Mesendoderm (in vitro differentiated cells): ENCODE measurements around the gene CCDC188.
A peak's percentile ranks its signal among the peaks of the same experiment; 100 is the strongest.

Experiments used
- DNase-seq: peaks from one replicate; pipeline ENCODE4 v3.0.0; 2013
- H2AK5ac ChIP-seq: 2 replicates; pipeline ENCODE4 v1.6.1; 2013; ENCODE audit warnings: low read length, inconsistent platforms
- H2BK120ac ChIP-seq: 2 replicates; pipeline ENCODE4 v1.6.1; 2013; ENCODE audit warnings: low read depth, mild to moderate bottlenecking, low read length, moderate library complexity, mixed read lengths
- H2BK15ac ChIP-seq: replicated peaks from 2 replicates; pipeline ENCODE4 v1.6.1; 2013; ENCODE audit warnings: low read depth, mild to moderate bottlenecking, moderate library complexity
- H2BK5ac ChIP-seq: 2 replicates; pipeline ENCODE4 v1.6.1; 2013; ENCODE audit warnings: low read length, inconsistent platforms
- H3K18ac ChIP-seq: 2 replicates; pipeline ENCODE4 v1.6.1; 2013; ENCODE audit warnings: mild to moderate bottlenecking, low read length, mixed read lengths
- H3K23ac ChIP-seq: one replicate; pipeline ENCODE4 v1.6.1; 2013; ENCODE audit warnings: low read length
- H3K27ac ChIP-seq: 2 replicates; pipeline ENCODE4 v1.5.1; 2013; ENCODE audit warnings: low read depth, mild to moderate bottlenecking, inconsistent platforms, low read length, moderate library complexity
- H3K27me3 ChIP-seq: 2 replicates; pipeline ENCODE4 v1.6.1; 2013; ENCODE audit warnings: low read length, control low read depth, mild to moderate bottlenecking, inconsistent platforms; ENCODE audit not compliant: insufficient read depth, poor library complexity
- H3K36me3 ChIP-seq: 2 replicates; pipeline ENCODE4 v1.6.1; 2013; ENCODE audit warnings: low read length, inconsistent platforms; ENCODE audit not compliant: control insufficient read depth, insufficient read depth
- H3K4ac ChIP-seq: one replicate; pipeline ENCODE4 v1.6.1; 2013; ENCODE audit warnings: low read depth, mild to moderate bottlenecking, low read length, moderate library complexity
- H3K4me1 ChIP-seq: 2 replicates; pipeline ENCODE4 v1.6.1; 2013; ENCODE audit warnings: low read depth, low read length, inconsistent platforms; ENCODE audit not compliant: control insufficient read depth
- H3K4me2 ChIP-seq: 2 replicates; pipeline ENCODE4 v1.6.1; 2013; ENCODE audit warnings: low read length
- H3K4me3 ChIP-seq: 2 replicates; pipeline ENCODE4 v1.5.1; 2013; ENCODE audit warnings: mild to moderate bottlenecking, low read length
- H3K56ac ChIP-seq: one replicate; pipeline ENCODE4 v1.6.1; 2013; ENCODE audit warnings: low read length
- H3K79me1 ChIP-seq: 2 replicates; pipeline ENCODE4 v1.6.1; 2013; ENCODE audit warnings: low read length, inconsistent platforms
- H3K79me2 ChIP-seq: 2 replicates; pipeline ENCODE4 v1.6.1; 2013; ENCODE audit warnings: mild to moderate bottlenecking, low read length; ENCODE audit not compliant: control insufficient read depth, insufficient read depth
- H3K9ac ChIP-seq: 2 replicates; pipeline ENCODE4 v1.6.1; 2013; ENCODE audit warnings: low read length, inconsistent platforms
- H4K5ac ChIP-seq: one replicate; pipeline ENCODE4 v1.6.1; 2013; ENCODE audit warnings: low read length
- H4K8ac ChIP-seq: one replicate; pipeline ENCODE4 v1.6.1; 2013; ENCODE audit warnings: low read depth, mild to moderate bottlenecking, control low read depth, low read length, moderate library complexity
- WGBS: extraction: QIAGEN DNeasy Blood & Tissue Kit; methylation state at CpG from one replicate; pipeline ENCODE4 v1.1.7; 2013; ENCODE audit warnings: low lambda C conversion rate, missing lambda C conversion rate; ENCODE audit not compliant: insufficient coverage; ENCODE audit errors: extremely low coverage; 5-methylcytosine and 5-hydroxymethylcytosine counted together

The CCDC188 gene

DNA sequence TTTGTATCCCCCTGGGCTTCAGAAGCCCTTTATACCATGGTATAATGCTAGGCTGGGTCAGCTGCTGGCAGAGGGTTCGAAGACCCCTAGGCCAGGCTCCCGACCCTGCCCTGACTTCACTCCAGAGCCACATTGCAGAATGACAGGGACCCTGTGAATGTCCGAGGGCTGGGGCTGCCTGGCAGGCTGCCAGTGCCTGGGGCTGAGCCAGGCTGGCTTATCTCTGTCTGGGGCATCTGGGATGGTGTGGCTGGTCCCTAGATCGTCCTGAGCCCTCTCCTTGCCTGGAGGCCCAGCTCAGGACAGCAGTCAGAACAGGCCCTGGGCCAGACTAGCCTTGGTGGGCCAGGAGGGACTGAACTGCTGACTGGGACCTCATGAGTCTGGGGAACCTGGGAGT is 15.6 kb downstream of the CCDC188 start:
- no peak overlapping the region for H2AK5ac ChIP-seq
- WGBS: no CpG with 5 or more reads among the region's 4 CpGs
- no peak for DNase-seq
- H3K4me1 ChIP-seq: no peaks in the 10 kb centered on the region
- H3K79me1 ChIP-seq: peaks cover 6% of the 10 kb centered on the region
- H3K4me2 ChIP-seq: no peak overlapping the region
- H2BK120ac ChIP-seq: no peak overlapping the region
- no peak overlapping the region for H3K27ac ChIP-seq
- no peak overlapping the region for H3K23ac ChIP-seq
- H3K9ac ChIP-seq: no peak overlapping the region
- H3K79me2 ChIP-seq: no peaks in the 10 kb centered on the region
- H3K4me3 ChIP-seq: no peak overlapping the region
- no peak overlapping the region for H4K8ac ChIP-seq
- no peak overlapping the region for H3K56ac ChIP-seq
- H3K4ac ChIP-seq: no peak overlapping the region
- no peak overlapping the region for H4K5ac ChIP-seq
- H2BK5ac ChIP-seq: no peak overlapping the region
- no peaks in the 10 kb centered on the region for H3K36me3 ChIP-seq
- H3K27me3 ChIP-seq: no peaks in the 10 kb centered on the region
- no peak overlapping the region for H3K18ac ChIP-seq
- H2BK15ac ChIP-seq: no peak overlapping the region

DNA sequence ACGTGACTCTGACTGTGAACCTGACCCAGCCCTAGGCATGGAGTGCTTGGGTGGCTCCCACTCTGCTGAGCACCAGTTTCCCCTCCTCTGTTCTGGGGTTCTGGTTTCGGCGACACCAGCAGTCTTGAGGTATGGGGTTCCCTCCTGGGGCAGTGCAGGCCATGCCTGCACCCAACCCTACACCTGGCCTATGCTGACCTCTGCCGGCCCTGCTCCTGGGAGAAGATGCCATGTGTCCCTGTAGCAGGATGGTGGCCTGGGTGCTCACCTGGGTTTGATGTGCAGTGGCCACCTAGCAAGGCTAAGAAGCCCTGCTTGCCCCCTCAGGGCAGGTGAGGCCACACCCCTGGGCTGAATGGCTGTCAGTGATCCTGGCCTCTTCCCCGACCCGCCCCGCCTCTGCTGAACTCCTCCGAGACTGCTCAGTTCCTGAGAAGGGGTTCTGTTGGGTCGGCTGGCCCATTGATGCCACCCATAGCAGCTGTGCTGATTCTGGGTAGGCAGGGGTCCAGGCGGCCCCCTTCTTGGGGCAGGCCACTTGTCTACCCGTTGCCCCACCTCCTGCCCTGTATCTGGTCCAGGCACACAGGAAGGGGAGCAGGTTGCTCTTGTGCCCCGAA is 16.8 kb downstream of the CCDC188 start:
- no peak overlapping the region for H4K5ac ChIP-seq
- H4K8ac ChIP-seq: no peak overlapping the region
- no peak overlapping the region for H3K27ac ChIP-seq
- H2BK5ac ChIP-seq: no peak overlapping the region
- H3K79me1 ChIP-seq: peaks cover 6% of the 10 kb centered on the region
- H2BK120ac ChIP-seq: no peak overlapping the region
- no peaks in the 10 kb centered on the region for H3K4me1 ChIP-seq
- no peak overlapping the region for H3K4me3 ChIP-seq
- no peak overlapping the region for H2AK5ac ChIP-seq
- no peak for DNase-seq
- no peak overlapping the region for H2BK15ac ChIP-seq
- H3K79me2 ChIP-seq: no peaks in the 10 kb centered on the region
- no peak overlapping the region for H3K4ac ChIP-seq
- no peak overlapping the region for H3K23ac ChIP-seq
- no peak overlapping the region for H3K4me2 ChIP-seq
- no peaks in the 10 kb centered on the region for H3K36me3 ChIP-seq
- WGBS: no CpG with 5 or more reads among the region's 12 CpGs
- H3K9ac ChIP-seq: no peak overlapping the region
- H3K18ac ChIP-seq: no peak overlapping the region
- H3K27me3 ChIP-seq: no peaks in the 10 kb centered on the region
- H3K56ac ChIP-seq: no peak overlapping the region

DNA sequence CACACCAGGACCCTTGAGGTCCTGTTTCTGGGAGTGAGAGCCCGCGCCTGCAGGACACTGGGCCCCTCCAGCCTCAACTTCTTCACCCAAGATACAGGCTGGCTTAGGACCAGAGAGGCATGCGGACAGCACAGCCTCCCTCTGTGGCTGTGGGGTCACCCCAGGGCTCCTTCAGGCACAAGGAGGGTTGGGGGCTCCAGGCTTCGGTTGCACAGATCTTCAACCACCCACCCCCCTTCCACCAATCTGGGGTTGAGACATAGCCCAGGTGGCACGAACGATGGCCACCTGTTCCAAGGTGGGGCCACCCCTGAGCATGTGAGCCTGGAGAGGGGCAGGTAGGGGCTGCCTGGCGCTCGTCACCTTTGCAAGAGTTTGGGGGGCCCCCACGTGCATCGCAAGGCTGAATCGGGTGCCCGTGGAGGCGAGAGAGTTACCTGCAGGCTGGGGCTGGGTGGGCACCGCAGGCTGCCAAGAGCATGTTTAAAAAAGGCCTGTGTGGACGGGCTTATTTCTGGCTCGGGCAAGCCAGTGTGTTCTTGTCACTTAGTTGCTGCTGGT is 18.1 kb downstream of the CCDC188 start:
- peaks cover 6% of the 10 kb centered on the region for H3K79me1 ChIP-seq
- no peak overlapping the region for H3K4ac ChIP-seq
- no peak overlapping the region for H3K4me3 ChIP-seq
- no peaks in the 10 kb centered on the region for H3K27me3 ChIP-seq
- no peak overlapping the region for H2BK120ac ChIP-seq
- no peak overlapping the region for H2BK15ac ChIP-seq
- H3K18ac ChIP-seq: no peak overlapping the region
- no peak for DNase-seq
- H3K36me3 ChIP-seq: peaks cover 2% of the 10 kb centered on the region
- no peak overlapping the region for H4K5ac ChIP-seq
- H3K4me1 ChIP-seq: no peaks in the 10 kb centered on the region
- no peaks in the 10 kb centered on the region for H3K79me2 ChIP-seq
- no peak overlapping the region for H4K8ac ChIP-seq
- no peak overlapping the region for H2BK5ac ChIP-seq
- no CpG with 5 or more reads among the region's 16 CpGs for WGBS
- peak overlapping the region; percentile 79 for H3K4me2 ChIP-seq
- peak overlapping the region; percentile 91 for H3K56ac ChIP-seq
- H3K9ac ChIP-seq: peak overlapping the region; percentile 82
- H3K27ac ChIP-seq: no peak overlapping the region
- no peak overlapping the region for H3K23ac ChIP-seq
- H2AK5ac ChIP-seq: no peak overlapping the region

DNA sequence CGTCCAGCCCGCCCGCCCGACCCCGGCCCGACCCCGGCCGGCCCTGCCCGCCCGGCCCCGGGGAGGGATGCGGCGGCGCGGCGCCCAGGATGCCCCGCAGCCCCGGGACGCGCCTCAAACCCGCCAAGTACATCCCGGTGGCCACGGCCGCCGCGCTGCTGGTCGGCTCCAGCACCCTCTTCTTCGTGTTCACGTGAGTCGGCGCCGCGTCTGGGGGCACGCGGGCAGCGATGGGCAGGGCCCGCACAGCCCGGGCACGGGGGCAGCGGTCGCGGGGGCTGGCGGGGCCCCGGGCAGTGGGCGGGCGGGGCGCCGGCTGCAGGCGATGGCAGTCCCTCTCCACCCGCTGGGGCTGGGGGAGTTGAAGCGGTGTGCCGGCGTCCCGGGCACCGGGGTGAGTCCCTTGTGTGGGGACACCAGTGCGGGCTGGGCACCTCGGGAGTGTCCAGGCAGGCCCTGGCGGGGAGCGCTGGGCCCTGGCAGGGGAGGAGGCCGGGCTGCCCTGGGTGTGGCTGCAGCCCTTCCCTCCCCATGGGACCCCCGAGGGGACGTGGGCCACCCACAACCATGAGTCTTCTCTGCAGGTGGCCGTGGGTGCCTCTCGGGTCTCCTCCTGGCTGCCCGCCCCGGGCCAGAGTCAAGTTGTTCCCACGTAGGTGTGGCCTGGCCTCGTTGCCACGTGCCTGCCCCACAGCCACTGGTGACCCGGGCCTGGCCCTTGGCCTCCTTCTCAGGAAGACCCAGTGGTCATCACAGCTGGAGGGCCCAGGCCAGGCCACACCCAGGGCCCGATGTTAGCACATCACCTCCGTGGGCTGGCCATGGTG is 18.8 kb downstream of the CCDC188 start:
- DNase-seq: no peak
- Histone ChIP-seq H4K5ac (no peak overlapping the region), H3K4ac (no peak overlapping the region), H3K18ac (peak overlapping the region; percentile 30), H3K56ac (peak overlapping the region; percentile 91), H3K79me1 (peaks cover 6% of the 10 kb centered on the region), H3K4me2 (peak overlapping the region; percentile 79), H3K4me3 (peak overlapping the region; percentile 67), H3K36me3 (peaks cover 5% of the 10 kb centered on the region), H3K4me1 (no peaks in the 10 kb centered on the region), H3K27me3 (no peaks in the 10 kb centered on the region), H3K9ac (peak overlapping the region; percentile 82), H3K27ac (no peak overlapping the region), H2BK120ac (no peak overlapping the region), H3K23ac (no peak overlapping the region), H2BK15ac (no peak overlapping the region), H2AK5ac (no peak overlapping the region), H2BK5ac (no peak overlapping the region), H3K79me2 (no peaks in the 10 kb centered on the region), H4K8ac (no peak overlapping the region)
- WGBS: no CpG with 5 or more reads among the region's 72 CpGs

DNA sequence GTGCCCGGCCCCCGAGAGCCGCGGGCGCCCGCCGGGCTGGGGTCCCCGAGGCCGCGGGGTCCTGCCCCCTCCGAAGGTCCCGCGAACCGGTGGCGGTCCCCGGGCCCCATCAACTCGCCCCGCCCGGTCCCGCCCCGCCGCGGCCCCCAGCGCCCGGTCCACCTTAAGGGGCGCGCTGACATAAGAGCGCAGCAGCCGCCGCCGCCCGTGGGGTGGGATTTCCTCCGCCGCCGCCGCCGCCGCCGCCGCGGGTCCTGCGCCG is 19.3 kb downstream of the CCDC188 start, which contains the start of gene ZDHHC8:
ZDHHC8 (plus strand) TSS at position 208 of the 262 bp plus-strand sequence. CDS start 144 bp downstream, outside the sequence.
- no peak for DNase-seq
- Histone ChIP-seq H4K8ac (no peak within 1 kb of the TSS), H3K27me3 (no peaks in the 10 kb centered on the region), H3K18ac (peak within 1 kb of the TSS; percentile 81), H2BK5ac (no peak within 1 kb of the TSS), H3K23ac (peak within 1 kb of the TSS; percentile 45), H3K4me2 (peak within 1 kb of the TSS; percentile 91), H4K5ac (no peak within 1 kb of the TSS), H2BK15ac (no peak within 1 kb of the TSS), H3K36me3 (peaks cover 5% of the 10 kb centered on the region), H3K4ac (peak within 1 kb of the TSS; percentile 66), H2BK120ac (peak within 1 kb of the TSS; percentile 29), H3K56ac (peak within 1 kb of the TSS; percentile 91), H3K4me1 (no peaks in the 10 kb centered on the region), H3K27ac (peak within 1 kb of the TSS; percentile 46), H3K9ac (peak within 1 kb of the TSS; percentile 88), H2AK5ac (no peak within 1 kb of the TSS), H3K79me2 (no peaks in the 10 kb centered on the region), H3K4me3 (peak within 1 kb of the TSS; percentile 69), H3K79me1 (peaks cover 4% of the 10 kb centered on the region)
- WGBS: no CpG with 5 or more reads among the region's 43 CpGs
